Peyer's patch (tissue), 4 donors: ENCODE data around the gene HTRA2. TPM values are rescaled to one million over a fixed set of nuclear protein-coding genes. Genes with fewer than 3 reads are reported as not detected.

Experiments
- DNase-seq, 3 donors: peaks; one replicate each; pipeline ENCODE4 v3.0.0-alpha.2; 2017 to 2019
- H3K27ac ChIP-seq, 4 donors: fragments of 200-600 bp; sonication (generic); one replicate each; pipeline ENCODE4 v1.5.1; 2016 to 2019
- H3K27me3 ChIP-seq, 2 donors: fragments of 200-600 bp; sonication (generic); one replicate each; pipeline ENCODE4 v1.5.1; 2019
- H3K36me3 ChIP-seq, 3 donors: fragments of 200-600 bp; sonication (generic); one replicate each; pipeline ENCODE4 v1.5.1; 2016 to 2019
- H3K4me1 ChIP-seq, 4 donors: fragments of 200-600 bp; sonication (generic); one replicate each; pipeline ENCODE4 v1.5.1; 2016 to 2019
- H3K4me3 ChIP-seq, 4 donors: fragments of 200-600 bp; sonication (generic); 1 replicate in 3 of 4; 2 replicates in 1 of 4; pipeline ENCODE4 v1.5.1; 2016 to 2019; ENCODE audit warnings: mild to moderate bottlenecking in 1 of 4
- H3K9me3 ChIP-seq, 4 donors: fragments of 200-600 bp; sonication (generic); one replicate each; pipeline ENCODE4 v1.5.1; 2016 to 2019; ENCODE audit warnings: mild to moderate bottlenecking in 1 of 4
- CTCF ChIP-seq, 6 experiments: fragments of 450-650 bp in 4 of 6; fragments of 200-600 bp in 2 of 6; sonication (generic) in 1 of 6; IDR thresholded peaks; one replicate each; pipeline ENCODE4 v1.5.1; 2017 to 2019; ENCODE audit warnings: antibody characterized with exemption in 6 of 6, mild to moderate bottlenecking in 3 of 6, moderate library complexity in 1 of 6
- POLR2A ChIP-seq, 2 donors: fragments of 450-650 bp; IDR thresholded peaks; one replicate each; pipeline ENCODE4 v1.5.1; 2017; ENCODE audit warnings: antibody characterized with exemption in 2 of 2, mild to moderate bottlenecking in 2 of 2, moderate library complexity in 2 of 2
- total RNA-seq, 4 donors: library from RNA; depleted of rRNA; stranded (reverse); fragments of >200 nt; gene quantifications; one replicate each; pipeline ENCODE4 v1.1.0, GENCODE V29; 2016

The HTRA2 gene
- total RNA-seq, 4 donors from 2014 or later, result 20.6 to 25.5 (median 24.2) TPM

GRCh38 chr2:74525717-74526648 lies 3.8 kb upstream of the HTRA2 start, which contains the start of gene DQX1:
DQX1 (minus strand) TSS chr2:74526231; CDS start chr2:74525729, 502 bp downstream.
- H3K27me3 ChIP-seq, result no peaks in the 10 kb centered on the region
- peak within 1 kb of the TSS in 3 of 4 donors; percentile 55 to 69 (median 64) for H3K27ac ChIP-seq
- no peaks in the 10 kb centered on the region for H3K9me3 ChIP-seq
- peak within 1 kb of the TSS in 3 of 4 donors; percentile 17 to 55 (median 43) for H3K4me3 ChIP-seq
- TF ChIP-seq CTCF (IDR thresholded peaks at IDR 0.05), result no peak
- peak; percentile 68 to 88 for TF ChIP-seq POLR2A (IDR thresholded peaks at IDR 0.05)
- DNase-seq, result peak in 2 of 3 donors; percentile 35 to 82
- H3K36me3 ChIP-seq, result peaks cover 0 to 19% (median 0%) of the 10 kb centered on the region in 3 donors
- H3K4me1 ChIP-seq, result peaks cover 0 to 16% (median 9%) of the 10 kb centered on the region in 4 donors

GRCh38 chr2:74526649-74527230 lies 3.0 kb upstream of the HTRA2 start:
- TF ChIP-seq POLR2A (IDR thresholded peaks at IDR 0.05), result no peak
- no peak for TF ChIP-seq CTCF (IDR thresholded peaks at IDR 0.05)
- H3K36me3 ChIP-seq, result peaks cover 0 to 19% (median 0%) of the 10 kb centered on the region in 3 donors
- H3K9me3 ChIP-seq, result no peaks in the 10 kb centered on the region
- H3K4me1 ChIP-seq, result peaks cover 0 to 22% (median 11%) of the 10 kb centered on the region in 4 donors
- no peaks in the 10 kb centered on the region for H3K27me3 ChIP-seq
- DNase-seq, result no peak
- no peak overlapping the region for H3K4me3 ChIP-seq
- no peak overlapping the region for H3K27ac ChIP-seq

GRCh38 chr2:74527741-74528140 lies 2.0 kb upstream of the HTRA2 start:
- Histone ChIP-seq H3K36me3 (peaks cover 0 to 20% (median 0%) of the 10 kb centered on the region in 3 donors), H3K27ac (no peak overlapping the region), H3K4me1 (peaks cover 0 to 22% (median 11%) of the 10 kb centered on the region in 4 donors), H3K9me3 (no peaks in the 10 kb centered on the region), H3K4me3 (no peak overlapping the region), H3K27me3 (no peaks in the 10 kb centered on the region)
- TF ChIP-seq CTCF (IDR thresholded peaks at IDR 0.05) (no peak), POLR2A (IDR thresholded peaks at IDR 0.05) (no peak)
- DNase-seq, result no peak

GRCh38 chr2:74528600-74529356 lies 955 bp upstream of the HTRA2 start:
- H3K27me3 ChIP-seq, result no peaks in the 10 kb centered on the region
- no peaks in the 10 kb centered on the region for H3K9me3 ChIP-seq
- DNase-seq, result peak in 1 of 3 donors; percentile 40
- H3K27ac ChIP-seq, result peak overlapping the region; percentile 77 to 94 (median 92)
- H3K4me3 ChIP-seq, result peak overlapping the region; percentile 58 to 92 (median 76)
- no peak for TF ChIP-seq POLR2A (IDR thresholded peaks at IDR 0.05)
- TF ChIP-seq CTCF (IDR thresholded peaks at IDR 0.05), result no peak
- peaks cover 0 to 22% (median 11%) of the 10 kb centered on the region in 4 donors for H3K4me1 ChIP-seq
- H3K36me3 ChIP-seq, result peaks cover 0 to 30% (median 0%) of the 10 kb centered on the region in 3 donors
